CD1c-positive myeloid dendritic cell (primary cell): ENCODE results near the gene S100A9.
A peak's percentile ranks its signal among the peaks of the same experiment; 100 is the strongest.
"Not testable (repeated sequence)": the region's sequence is repeated elsewhere in the genome, so short reads cannot be mapped to it uniquely, and the experiment has no call there.

Experiments used
- DNase-seq: peaks from one replicate; pipeline ENCODE4 v3.0.0-alpha.2; 2016; ENCODE audit errors: extremely low spot score

The S100A9 gene

DNA sequence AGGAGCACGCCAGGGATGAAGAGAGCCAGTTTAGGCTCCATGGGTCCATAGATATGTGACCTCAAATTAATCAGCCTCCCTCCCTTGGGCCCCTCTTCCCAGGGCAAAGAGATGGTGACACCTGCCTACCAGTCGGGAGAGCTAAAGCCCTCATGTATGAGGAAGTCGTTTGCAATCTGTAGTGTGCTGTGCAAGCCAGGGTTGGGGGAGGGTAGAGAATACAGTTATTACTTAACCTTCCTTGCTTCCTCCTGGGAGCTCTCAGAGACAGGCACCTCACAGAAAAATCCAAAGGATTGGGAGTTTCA is 13.0 kb upstream of the S100A9 start:
- peak; percentile 44 for DNase-seq

DNA sequence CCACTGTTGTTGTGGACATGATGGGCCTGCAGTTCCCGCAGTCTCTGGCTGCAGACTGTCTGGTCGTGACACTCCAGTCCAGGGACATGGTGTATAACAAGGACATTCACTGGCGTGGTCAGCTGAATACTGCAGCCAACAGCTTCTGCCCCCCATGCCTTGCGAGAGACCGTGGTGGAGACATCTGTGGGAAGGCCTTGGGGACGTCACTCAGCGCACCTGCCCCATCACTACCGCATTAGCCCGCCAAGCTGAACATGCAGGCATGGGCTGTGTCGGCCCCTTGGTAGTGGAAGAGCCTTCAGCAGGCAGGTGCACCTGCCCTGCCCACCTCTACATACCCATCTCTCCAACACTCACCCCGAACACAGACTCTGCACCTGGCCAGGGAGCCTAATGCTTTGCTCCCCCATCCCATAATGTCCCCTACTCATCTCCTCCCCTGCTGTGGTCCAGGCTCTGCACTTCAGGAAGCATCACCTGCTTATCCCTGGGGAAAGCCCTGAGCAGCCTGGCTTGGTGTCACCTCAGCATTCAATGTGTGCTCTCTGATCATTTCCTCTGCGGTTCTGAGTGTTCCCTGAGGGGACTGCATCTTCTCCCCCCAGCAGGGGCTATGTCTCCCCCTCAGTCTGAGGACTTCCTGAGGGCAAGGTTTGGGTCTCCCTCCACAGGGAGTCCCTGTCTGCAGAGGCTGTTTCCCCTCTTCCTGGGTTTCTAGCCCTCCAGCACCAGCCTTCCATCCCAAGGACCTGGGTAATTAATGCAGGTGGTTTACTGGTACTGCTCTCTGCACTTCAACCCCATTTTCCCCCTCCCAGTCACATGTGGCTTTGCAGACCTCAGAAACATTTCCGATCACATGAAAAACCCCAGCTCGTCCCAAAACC is 12.2 kb upstream of the S100A9 start:
- DNase-seq: no peak

DNA sequence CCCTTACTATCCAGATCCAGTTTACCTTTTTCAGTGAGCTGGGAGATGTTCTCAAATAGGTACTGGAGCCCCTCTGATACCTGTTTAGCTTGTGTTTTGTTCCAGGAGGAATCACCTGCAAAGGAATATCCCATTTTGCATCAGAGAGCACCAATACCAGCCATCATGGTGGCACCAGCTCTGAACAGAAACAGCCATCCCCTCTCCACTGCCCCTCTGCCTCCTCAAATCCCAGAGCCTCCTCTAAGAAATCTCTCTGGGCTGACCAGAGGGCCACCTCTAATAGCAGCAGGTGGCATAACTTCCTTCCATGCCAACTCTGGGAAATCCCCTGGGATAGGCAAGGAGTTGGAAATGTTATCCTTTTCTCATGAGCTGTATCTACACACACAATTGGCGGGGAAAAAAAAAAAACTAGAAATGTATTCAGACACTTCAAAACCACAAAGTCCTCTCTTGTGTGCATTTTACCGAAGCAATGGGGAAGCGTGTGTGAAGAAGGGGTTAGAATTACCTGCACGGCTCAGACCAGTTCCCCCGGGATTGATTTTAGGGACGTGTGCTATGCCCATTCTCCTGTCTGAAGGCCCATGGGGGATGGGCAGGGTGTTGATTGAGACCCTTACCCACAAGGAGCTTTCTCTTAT is 11.5 kb upstream of the S100A9 start:
- DNase-seq: no peak

DNA sequence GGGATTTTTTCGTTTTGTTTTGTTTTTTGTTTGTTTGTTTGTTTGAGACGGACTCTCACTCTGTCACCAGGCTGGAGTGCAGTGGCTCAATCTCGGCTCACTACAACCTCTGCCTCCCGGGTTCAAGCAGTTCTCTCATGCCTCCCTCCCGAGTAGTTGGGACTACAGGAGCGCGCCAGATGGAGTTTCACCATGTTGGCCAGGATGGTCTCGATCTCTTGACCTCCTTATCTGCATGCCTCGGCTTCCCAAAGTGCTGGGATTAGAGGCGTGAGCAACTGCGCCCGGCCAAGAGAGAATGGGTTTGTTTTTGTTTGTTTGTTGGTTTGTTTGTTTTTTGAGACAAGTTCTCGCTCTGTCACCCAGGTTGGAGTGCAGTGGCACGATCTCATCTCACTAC is 10.6 kb upstream of the S100A9 start:
- not testable (repeated sequence) for DNase-seq

DNA sequence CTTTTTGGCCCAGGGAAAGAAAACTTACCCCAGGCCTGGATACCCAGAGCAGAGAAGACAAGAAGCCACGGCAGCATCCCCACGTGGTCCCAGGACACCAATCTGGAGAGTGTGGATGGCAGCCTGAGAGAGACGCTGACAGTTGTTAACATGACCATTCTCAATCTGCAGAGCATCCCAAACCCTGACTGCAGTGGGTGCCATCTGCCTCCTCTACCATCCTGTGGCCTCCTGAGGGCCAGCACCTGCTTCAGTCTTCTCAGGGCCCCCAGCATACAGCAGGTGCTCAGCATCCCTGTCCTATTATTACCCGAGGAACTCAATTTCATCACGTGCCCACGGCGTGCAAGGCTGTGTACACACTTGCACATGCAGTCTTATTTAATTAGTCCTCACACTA is 9.8 kb upstream of the S100A9 start:
- DNase-seq: no peak

DNA sequence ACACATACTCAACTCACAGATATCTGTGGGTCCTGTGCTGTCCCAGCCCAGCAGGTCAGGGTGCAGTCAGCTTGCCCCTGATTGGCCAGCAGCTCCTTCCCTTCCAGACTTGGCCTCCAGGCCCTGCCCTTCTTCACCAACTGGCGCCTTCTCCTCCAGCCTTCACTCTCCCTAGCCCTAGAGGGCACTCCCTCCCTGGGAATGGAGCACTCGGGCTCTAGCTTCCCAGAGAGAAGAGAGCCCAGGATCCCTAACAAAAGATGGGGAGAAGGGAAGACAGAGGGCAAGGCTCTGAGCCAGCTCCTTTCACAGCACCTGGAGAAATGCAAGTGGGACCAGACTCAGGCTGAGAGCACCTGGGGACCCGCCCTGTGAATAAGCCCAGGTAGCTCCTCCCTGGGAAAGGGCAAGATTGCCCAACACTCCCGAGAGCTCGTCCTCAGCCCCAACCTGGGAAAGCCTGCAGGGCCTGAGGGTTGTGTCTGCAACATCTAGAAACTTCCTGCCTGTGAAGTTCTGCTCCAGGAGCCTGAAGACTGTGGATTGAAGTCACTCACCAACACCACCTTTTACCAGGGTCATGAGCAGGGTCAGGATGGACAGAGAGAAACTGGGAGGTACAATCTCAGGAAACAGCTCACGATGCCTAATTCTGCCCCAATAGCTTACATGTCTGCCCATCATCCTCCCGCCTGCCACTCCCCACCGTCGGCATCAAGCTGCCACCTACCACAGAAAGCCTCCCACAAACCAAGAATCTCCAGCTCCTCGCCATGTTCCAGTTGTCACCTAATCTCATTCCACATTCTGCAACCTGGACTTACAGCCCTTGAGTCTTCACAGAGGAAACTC is 8.9 kb upstream of the S100A9 start, which contains the start of gene PGLYRP4:
TSS of gene PGLYRP4 (minus strand) at position 331 of the 852 bp plus-strand sequence. CDS start 909 bp downstream, outside the sequence.
- no peak for DNase-seq

DNA sequence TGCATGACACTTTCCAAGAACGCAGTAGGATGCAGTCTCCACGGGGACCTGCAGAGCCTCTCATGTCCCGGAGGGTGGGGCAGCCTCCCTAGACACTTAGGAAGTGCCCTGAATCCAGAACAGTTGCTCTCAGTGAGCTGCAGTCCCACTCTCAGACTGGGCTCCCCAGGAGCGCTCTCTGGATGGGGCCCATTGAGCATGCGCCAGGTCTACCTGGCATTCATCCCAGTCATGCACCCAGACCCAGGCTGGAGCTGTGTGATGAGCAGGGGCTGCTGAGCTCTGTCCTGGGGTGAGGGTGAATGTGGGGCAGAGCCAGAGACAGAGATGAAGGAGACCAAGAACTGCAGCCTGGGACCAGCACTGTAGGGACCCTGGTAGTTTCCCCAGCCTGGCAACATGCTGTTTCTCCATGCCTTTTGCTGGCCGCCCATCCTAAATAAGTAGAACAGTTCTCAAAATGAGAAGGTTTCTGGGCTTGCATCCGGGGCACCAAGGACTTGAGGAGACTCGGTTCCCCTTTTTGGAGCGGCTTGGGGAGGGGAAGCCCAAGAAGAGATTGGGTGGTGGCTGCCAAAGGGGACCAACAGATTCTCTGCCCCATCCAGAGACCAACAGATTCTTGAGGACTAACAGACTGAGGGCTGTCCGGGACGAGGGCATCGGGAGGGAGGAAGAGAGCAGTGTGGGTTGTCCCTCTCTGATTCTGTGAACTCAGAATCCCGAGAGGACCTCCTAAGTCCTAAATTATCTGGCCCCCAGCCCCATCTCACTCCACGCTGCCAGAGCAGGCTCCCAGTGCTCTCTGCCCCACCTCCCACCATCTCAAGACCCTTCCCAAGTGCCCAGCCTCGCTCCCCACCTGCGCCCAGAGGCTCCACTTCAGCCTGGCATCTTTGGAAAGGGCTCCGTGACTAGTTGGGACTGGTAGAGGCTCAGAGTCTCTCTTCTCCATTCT is 8.0 kb upstream of the S100A9 start:
- peak; percentile 38 for DNase-seq

DNA sequence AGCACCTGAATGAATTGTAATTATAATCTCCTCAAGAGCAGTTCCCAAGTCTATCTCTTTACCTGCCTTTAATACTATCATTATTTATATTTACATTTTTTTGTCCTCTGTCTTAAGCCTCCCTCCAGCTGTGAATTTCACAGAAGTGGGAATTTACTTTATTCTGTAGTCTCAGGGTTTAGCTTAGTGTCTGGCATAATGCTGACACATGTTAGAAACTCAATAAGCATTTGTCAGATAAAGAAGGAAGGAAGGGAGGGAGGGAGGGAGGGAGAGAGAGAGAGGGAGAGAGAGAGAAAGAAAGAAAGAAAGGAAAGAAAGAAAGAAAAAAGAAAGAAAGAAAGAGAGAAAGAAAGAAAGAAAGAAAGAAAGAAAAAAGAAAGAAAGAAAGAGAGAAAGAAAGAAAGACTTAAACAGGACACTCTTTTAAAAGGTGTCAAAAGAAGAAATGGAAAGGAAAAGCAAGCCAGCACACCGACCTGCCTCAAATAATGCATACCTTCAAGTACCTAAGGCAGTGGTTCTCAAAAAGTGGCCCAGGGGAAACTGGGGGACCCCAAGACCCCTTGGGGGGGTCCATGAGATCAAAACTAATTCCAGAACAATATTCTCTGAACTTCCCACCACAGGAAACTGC is 7.2 kb upstream of the S100A9 start:
- no peak for DNase-seq

DNA sequence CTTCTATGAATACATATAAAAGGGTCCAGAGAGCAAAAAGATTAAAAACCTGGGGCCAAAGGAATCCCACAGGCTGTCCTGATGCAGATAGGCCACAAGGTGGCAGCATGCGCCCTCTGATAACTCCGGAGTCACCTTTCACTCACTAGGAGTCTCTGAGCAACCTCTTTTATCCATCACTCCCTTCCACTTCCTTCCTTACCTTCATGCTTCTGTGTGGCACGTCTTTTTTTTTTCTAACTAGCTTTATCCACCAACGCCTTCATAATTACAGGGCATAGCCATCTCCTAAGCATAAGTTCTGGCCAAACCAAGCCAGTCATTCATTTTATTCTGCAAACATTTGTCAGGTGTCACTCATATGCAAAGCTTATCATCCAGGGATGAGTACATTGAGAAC is 5.1 kb upstream of the S100A9 start:
- DNase-seq: peak; percentile 83

DNA sequence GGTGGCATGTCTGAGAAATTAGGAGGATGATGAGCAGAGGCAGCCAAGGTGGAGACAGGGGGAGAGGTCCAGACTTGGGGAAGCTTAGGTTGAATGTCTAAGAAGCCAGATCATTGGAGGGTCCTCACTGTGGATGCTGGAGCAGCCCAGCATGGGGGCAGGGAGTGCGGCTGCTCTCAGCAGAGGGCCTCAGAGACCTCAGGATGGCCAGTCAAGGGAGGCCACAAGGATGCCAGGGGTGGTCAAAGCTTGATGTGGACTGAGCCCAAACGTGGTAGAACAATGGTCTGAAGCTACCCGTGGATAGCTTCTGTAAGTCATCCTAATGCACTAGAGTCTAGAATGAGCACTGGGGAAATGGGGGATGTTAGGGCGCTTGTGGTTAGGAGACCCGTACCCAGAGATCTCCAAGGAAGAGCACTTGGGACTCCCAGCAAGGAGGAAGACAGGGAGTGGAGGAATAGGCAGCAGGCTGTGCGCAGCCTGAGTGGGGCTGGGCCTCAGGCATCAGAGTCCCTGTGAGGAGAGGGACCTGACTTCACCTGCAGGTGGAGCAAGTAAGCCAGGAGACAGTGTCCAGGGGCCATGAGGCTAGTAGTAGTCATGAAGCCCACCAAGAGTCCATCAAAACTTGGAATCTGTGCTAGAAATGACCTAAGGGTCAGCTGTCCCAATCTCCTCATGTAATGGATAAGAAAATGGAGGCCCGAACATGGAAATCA is 4.3 kb upstream of the S100A9 start:
- no peak for DNase-seq

DNA sequence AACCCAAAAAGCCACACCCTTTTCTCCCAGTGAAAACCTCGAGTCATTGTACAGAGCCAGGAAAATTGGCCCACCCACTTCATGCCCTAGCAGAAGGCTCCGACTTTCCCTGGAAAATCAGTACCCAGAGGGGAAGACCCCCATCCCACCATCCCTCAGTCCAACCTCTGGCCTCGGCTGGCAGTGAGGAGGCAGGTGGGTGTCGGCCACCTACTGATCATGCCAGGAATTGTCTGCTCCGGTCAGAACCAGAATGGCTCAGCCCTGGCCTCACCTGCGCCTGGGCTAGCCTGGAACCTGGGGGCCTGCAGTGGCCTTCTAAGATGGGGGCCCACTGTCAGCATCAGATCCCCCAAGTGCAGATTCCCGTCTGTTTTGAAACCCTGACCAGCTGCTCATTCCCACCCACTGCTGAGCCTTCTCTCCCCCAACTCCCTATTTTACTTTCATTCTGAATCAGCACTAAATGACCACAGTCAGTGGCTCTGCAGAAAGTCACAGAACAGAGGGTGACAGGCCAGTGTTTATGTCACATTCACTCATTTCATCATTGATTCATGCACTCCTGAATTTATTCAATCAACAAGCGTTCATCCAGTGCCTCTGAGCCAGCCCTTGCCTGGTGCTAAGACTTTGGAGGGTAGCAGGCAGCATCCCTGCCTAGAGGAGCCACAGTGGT is 3.0 kb upstream of the S100A9 start:
- no peak for DNase-seq

DNA sequence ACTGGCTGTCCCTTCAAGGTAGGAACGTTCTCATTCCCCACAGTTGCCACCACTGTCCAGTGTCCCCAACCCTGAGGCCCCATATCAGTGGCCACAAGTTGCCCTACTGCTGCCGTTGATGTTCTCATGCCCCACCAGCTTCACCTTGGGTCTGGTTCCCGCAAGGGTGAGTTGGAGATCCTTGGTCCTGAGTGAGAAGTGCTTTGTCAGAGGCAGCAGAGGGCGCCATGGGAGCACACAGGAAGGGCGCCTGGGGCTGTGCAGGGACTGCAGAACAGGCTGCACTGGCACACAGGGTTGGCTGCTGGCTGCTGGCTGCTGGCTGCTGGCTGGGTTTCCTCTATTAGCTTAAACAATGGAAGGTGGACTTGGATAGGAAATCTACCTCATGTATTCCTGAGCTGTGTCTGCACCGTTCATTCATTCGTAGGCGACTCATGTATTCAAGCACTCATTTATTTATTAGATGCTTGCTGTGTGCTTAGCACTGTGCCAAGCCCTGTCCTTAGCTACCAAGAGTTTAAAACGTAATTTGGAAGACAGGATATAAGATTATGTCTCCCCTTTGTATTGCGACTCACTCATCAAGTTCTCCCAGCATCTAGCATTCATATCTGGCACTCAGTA is 2.1 kb upstream of the S100A9 start:
- peak; percentile 84 for DNase-seq

DNA sequence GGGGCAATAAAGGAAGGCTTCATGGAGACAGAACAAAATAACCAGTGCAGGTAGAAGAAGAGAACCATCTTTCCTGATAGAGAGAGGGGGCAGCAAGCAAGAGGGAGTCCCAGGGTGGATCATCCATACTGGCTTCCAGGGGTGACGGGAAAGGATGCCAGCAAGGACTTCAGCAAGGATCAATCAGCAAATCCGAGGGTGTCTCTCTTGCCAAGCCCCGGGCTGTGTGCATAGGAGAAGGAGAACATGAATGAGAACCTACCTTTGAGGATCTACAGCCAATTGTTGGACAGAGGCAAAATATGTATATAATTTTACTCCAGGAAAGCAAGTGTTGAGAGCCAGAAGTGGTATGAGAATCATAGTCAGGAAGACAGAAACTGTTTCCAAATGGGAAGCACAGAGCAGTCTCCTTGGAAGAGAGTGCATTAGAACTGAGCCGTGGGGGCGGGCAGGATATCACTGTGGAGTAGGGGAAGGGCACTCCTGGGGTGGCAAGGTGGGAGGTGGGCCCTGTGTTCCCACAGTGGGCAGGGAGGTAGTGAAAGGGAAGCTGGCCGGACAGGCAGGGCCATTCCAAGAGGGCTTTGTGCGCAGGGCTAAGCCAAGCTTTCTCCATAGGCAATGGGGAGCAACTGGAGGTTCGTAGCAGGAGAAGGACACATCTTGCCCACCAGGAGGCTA is 1.1 kb upstream of the S100A9 start:
- no peak for DNase-seq

DNA sequence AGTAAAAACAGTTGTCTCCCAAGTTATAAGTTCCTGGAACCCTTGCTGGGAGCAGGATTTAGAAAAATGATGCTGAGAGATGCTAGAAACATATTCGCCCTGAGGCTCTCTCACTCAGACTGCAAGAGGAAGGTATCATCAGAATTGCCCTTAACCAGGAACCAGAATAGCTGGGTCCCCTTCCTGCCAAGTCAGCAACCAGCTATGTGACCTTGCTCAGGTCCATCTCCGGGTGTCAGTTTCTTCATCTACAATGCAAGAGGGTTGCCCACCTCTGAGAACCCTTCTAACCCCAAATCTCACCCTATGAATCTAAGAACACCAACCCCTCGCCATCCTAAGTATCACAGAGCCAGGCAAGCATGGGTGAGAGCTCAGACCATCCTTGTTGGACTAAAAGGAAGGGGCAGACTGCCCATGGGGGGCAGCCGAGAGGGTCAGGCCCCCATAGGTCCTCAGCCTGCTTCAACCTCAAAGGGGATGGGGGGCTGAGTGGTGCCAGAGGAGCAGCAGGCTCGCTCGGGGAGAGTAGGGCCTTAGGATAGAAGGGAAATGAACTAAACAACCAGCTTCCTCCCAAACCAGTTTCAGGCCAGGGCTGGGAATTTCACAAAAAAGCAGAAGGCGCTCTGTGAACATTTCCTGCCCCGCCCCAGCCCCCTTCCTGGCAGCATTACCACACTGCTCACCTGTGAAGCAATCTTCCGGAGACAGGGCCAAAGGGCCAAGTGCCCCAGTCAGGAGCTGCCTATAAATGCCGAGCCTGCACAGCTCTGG is 390 bp upstream of the S100A9 start:
- peak; percentile 80 for DNase-seq

DNA sequence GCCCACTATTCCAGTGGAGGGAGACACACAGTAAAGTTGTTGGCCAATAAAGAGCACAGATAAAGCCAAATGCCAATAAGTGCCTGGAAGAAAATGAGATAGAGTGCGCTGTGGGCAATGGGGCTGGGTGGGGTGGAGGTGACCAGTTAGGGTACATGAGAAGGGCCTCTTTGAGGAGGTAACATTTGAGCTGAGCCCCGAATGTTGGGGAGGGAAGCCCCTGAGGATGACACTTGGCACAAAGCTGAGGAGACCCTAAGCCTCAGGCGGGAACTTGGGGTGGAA is 979 bp downstream of the S100A9 start:
- no peak for DNase-seq

DNA sequence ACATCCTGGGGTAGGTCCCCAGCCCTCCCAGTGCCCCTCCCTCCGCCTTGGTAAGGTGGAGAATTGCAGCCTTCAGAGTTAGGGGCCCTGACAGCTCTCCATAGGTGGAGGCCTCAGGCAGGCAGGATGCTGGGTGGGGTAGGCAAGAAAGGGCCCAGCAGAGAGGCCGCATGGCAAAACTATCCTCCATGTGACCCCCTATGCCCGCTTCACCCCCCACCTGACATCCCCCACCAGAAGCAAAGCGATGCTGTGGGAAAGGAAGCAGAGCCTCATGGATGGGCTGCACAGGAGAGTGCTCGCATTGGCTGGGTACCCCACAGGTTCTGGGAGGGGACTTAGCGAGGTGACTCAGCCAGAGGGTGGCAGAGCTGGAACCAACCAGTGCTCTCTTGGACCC is 1.6 kb downstream of the S100A9 start:
- no peak for DNase-seq

DNA sequence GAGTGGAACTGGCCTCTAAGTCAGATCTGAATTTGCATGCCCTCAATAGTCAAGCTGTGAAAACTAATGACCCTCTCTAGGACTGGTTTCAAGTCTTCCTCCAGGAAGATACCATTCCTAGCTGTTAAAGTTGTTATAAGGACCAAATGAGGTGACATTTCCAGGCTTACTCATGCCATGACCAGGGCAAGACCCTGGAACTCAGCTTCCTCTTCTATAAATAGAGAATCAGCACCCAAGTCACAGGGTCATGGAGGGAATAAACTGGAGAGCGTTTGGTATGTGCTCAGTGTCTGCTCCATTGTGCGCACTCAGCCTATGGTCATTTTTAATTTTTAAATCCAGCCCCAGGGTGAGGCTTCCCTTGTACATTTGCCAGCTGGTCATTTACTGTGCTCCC is 2.5 kb downstream of the S100A9 start:
- peak; percentile 57 for DNase-seq
